ENCODE results near the gene PCCA. TPM values are rescaled to one million over a fixed set of nuclear protein-coding genes. Genes with fewer than 3 reads are reported as not detected.
A peak's percentile ranks its signal among the peaks of the same experiment; 100 is the strongest.

Gene PCCA
- total and polyA plus RNA-seq, 7 donors: 18.0 to 45.6 (median 42.8) TPM

DNA sequence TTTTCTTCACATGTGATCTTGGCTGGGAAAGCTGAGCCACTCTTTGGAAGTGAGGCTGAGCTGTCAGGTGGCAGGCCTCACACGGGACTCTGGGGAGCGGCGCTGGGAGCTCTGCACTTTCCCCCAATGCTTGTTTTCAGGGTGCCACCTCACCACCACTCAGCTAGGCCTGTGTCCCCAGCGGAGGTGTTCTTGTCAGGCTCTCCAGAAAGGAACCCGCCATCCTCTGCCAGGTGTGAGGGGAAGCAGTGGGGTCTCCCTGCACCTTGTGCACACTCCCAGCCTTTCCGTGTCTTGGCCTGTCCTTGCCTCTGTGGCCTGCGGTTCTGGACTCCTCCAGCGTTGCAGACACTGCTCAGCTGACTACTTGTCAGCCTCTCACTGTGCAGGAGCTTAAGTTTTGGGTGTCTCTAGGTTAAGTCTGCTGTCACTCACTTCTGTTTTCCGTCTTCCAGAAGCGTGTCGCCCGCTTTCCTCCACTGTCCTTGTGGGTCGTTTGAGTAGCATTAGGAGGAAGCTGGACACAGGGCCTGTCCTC lies 447.8 kb downstream of the PCCA start:
- intact Hi-C loops (cut with DNase I): no loop called here
- DNase-seq: peak; percentile 49
- TF ChIP-seq POLR2AphosphoS5 (IDR thresholded peaks at IDR 0.05): no peak
- TF ChIP-seq POLR2A (IDR thresholded peaks at IDR 0.05): no peak
- TF ChIP-seq, protein P1, sequence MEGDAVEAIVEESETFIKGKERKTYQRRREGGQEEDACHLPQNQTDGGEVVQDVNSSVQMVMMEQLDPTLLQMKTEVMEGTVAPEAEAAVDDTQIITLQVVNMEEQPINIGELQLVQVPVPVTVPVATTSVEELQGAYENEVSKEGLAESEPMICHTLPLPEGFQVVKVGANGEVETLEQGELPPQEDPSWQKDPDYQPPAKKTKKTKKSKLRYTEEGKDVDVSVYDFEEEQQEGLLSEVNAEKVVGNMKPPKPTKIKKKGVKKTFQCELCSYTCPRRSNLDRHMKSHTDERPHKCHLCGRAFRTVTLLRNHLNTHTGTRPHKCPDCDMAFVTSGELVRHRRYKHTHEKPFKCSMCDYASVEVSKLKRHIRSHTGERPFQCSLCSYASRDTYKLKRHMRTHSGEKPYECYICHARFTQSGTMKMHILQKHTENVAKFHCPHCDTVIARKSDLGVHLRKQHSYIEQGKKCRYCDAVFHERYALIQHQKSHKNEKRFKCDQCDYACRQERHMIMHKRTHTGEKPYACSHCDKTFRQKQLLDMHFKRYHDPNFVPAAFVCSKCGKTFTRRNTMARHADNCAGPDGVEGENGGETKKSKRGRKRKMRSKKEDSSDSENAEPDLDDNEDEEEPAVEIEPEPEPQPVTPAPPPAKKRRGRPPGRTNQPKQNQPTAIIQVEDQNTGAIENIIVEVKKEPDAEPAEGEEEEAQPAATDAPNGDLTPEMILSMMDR (IDR thresholded peaks at IDR 0.05): no peak
- no peak for TF ChIP-seq EP300 (IDR thresholded peaks at IDR 0.05)
- H3K9me3 ChIP-seq: no peaks in the 10 kb centered on the region
- no peaks in the 10 kb centered on the region for H3K27me3 ChIP-seq
- H3K4me3 ChIP-seq: no peak overlapping the region
- no peaks in the 10 kb centered on the region for H3K4me1 ChIP-seq
- H3K27ac ChIP-seq: no peak overlapping the region
- WGBS, 2 donors: 93 to 94% methylated on average over 13 of the region's 13 CpGs
- H3K36me3 ChIP-seq: peaks cover 0 to 11% (median 0%) of the 10 kb centered on the region in 4 donors

DNA sequence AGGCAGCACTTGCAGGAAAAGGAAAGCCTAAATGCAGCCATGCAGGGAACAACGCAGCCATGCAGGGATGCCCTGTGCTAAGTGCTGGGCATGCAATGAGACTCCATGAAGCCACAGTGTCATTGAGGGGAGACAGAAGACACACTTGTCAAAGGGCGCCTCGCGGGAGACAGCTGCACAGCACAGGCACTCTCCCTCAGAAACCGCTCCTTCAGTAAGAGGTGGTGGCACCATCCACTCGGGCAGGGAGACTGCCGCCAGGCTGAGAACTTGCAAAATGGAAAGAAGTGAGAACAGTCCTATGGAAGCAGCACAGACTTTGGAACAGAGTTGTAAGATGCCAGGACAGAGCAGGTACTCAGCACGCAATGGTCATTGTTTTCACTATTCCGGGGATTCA lies 448.6 kb downstream of the PCCA start:
- no peaks in the 10 kb centered on the region for H3K27me3 ChIP-seq
- H3K4me3 ChIP-seq: no peak overlapping the region
- no peak for DNase-seq
- WGBS, 2 donors: 96% methylated on average over 9 of the region's 9 CpGs
- H3K4me1 ChIP-seq: no peaks in the 10 kb centered on the region
- intact Hi-C loops (cut with DNase I): no loop called here
- no peaks in the 10 kb centered on the region for H3K9me3 ChIP-seq
- H3K36me3 ChIP-seq: peaks cover 0 to 3% (median 0%) of the 10 kb centered on the region in 4 donors
- no peak overlapping the region for H3K27ac ChIP-seq
- TF ChIP-seq, protein P1 (IDR thresholded peaks at IDR 0.05): no peak
- TF ChIP-seq EP300 (IDR thresholded peaks at IDR 0.05): no peak

DNA sequence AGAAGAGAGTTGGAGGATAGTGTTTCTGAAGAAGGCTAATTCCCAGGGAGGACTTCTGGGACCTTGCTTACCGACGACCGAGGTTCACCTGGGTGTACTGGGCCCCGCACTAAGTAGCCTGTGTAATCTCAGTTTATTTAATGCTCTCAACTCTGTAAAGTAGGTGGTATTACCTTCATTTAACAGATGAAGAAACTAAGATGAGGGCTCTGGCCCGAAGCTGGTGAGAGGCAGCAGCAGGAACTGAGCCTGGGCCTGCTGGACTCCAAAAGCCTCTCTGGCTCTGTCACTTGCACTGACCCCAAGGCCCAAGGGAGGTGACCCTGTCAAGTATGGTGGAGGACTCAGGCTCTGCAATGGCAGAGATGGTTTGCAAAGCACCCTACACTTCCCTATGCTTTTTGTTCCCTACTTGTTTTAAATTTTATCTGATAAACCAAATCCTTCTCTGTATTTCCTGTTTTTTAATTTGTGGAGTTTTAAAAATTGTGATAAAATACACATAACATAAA lies 449.1 kb downstream of the PCCA start:
- Histone ChIP-seq H3K27me3 (no peaks in the 10 kb centered on the region), H3K36me3 (no peaks in the 10 kb centered on the region), H3K4me3 (no peak overlapping the region), H3K27ac (no peak overlapping the region), H3K4me1 (no peaks in the 10 kb centered on the region), H3K9me3 (no peaks in the 10 kb centered on the region)
- intact Hi-C loops (cut with DNase I): no loop called here
- TF ChIP-seq, protein P1 (IDR thresholded peaks at IDR 0.05): no peak
- TF ChIP-seq EP300 (IDR thresholded peaks at IDR 0.05) (no peak), POLR2A (IDR thresholded peaks at IDR 0.05) (no peak), POLR2AphosphoS5 (IDR thresholded peaks at IDR 0.05) (no peak)
- DNase-seq: no peak
- WGBS, 2 donors: 96 to 97% methylated on average over 5 of the region's 5 CpGs

DNA sequence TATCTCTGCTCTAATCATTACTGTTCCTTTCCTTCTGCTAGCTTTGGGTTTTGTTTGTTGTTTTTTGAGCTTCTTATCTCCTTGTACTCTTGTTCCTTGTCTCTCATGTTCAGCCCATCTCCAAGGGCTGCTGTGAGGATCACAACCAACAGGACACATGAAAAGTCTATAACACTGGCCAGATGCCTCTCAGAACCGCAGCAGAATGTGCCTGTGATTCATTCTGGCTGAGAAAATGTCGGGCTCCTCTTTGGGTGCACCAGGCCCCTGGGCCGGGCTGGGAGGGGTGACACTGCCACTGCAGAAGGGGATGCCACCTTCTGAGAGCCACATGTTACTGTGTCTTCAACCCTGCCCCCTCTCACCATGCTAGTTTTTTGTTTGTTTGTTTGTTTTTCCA lies 451.7 kb downstream of the PCCA start:
- Histone ChIP-seq H3K4me1 (peaks cover 0 to 9% (median 0%) of the 10 kb centered on the region in 4 donors), H3K27ac (no peak overlapping the region), H3K4me3 (no peak overlapping the region), H3K27me3 (no peaks in the 10 kb centered on the region), H3K36me3 (no peaks in the 10 kb centered on the region), H3K9me3 (no peaks in the 10 kb centered on the region)
- TF ChIP-seq POLR2AphosphoS5 (IDR thresholded peaks at IDR 0.05) (no peak), POLR2A (IDR thresholded peaks at IDR 0.05) (no peak), EP300 (IDR thresholded peaks at IDR 0.05) (no peak)
- TF ChIP-seq, protein P1 (IDR thresholded peaks at IDR 0.05): no peak
- intact Hi-C loops (cut with DNase I): no loop called here
- 87% methylated on average over 3 of the region's 3 CpGs for WGBS, 2 donors
- DNase-seq: peak; percentile 52
